ENCODE data around the gene BTN3A1.
"Not testable (repeated sequence)": the region's sequence is repeated elsewhere in the genome, so short reads cannot be mapped to it uniquely, and the experiment has no call there.

The BTN3A1 gene

GRCh38 chr6:26377719-26378118 lies 24.4 kb upstream of the BTN3A1 start:
- no peak for DNase-seq
- intact Hi-C loops (cut with DNase I): no loop called here

GRCh38 chr6:26378143-26378542 lies 23.9 kb upstream of the BTN3A1 start:
- intact Hi-C loops (cut with DNase I); DNase-seq: not testable (repeated sequence)

- DNase-seq: no peak
- intact Hi-C loops (cut with DNase I): no loop called here
These were observed 22.8 kb upstream of the BTN3A1 start for GRCh38 chr6:26379292-26379691.

- DNase-seq: no peak
- intact Hi-C loops (cut with DNase I): no loop called here
These were observed 22.3 kb upstream of the BTN3A1 start for GRCh38 chr6:26379740-26380139.

GRCh38 chr6:26380256-26380655 lies 21.8 kb upstream of the BTN3A1 start:
- DNase-seq: no peak
- intact Hi-C loops (cut with DNase I): no loop called here

- no peak for DNase-seq
- intact Hi-C loops (cut with DNase I): no loop called here
These were observed 20.0 kb upstream of the BTN3A1 start for GRCh38 chr6:26382121-26382520.

GRCh38 chr6:26383624-26384417 lies 18.3 kb upstream of the BTN3A1 start:
- intact Hi-C loops (cut with DNase I): no loop called here
- DNase-seq: peak in 39 of 42 donors; percentile 21 to 82 (median 49)

GRCh38 chr6:26385734-26386125 lies 16.3 kb upstream of the BTN3A1 start:
- DNase-seq: no peak
- intact Hi-C loops (cut with DNase I): no loop called here

- intact Hi-C loops (cut with DNase I): no loop called here
- DNase-seq: no peak
These were observed 14.5 kb upstream of the BTN3A1 start for GRCh38 chr6:26387565-26387964.

- intact Hi-C loops (cut with DNase I): no loop called here
- no peak for DNase-seq
These were observed 14.1 kb upstream of the BTN3A1 start for GRCh38 chr6:26388014-26388413.

GRCh38 chr6:26388441-26388840 lies 13.6 kb upstream of the BTN3A1 start:
- no peak for DNase-seq
- intact Hi-C loops (cut with DNase I): no loop called here

GRCh38 chr6:26389349-26389894 lies 12.7 kb upstream of the BTN3A1 start:
- DNase-seq: no peak
- intact Hi-C loops (cut with DNase I): no loop called here

GRCh38 chr6:26390531-26390930 lies 11.5 kb upstream of the BTN3A1 start:
- DNase-seq: no peak
- intact Hi-C loops (cut with DNase I): no loop called here

- intact Hi-C loops (cut with DNase I): no loop called here
- no peak for DNase-seq
These were observed 9.0 kb upstream of the BTN3A1 start for GRCh38 chr6:26392932-26393636.

- peak in 5 of 42 donors; percentile 7 to 31 (median 21) for DNase-seq
- intact Hi-C loops (cut with DNase I): no loop called here
These were observed 7.8 kb upstream of the BTN3A1 start for GRCh38 chr6:26394289-26394688.

- intact Hi-C loops (cut with DNase I): no loop called here
- no peak for DNase-seq
These were observed 3.5 kb upstream of the BTN3A1 start for GRCh38 chr6:26398555-26398954.

- no peak for DNase-seq
- intact Hi-C loops (cut with DNase I): no loop called here
These were observed 1.4 kb upstream of the BTN3A1 start for GRCh38 chr6:26400626-26401025.

GRCh38 chr6:26401389-26401986 lies 587 bp upstream of the BTN3A1 start:
- peak in 3 of 42 donors; percentile 10 to 45 (median 38) for DNase-seq
- intact Hi-C loops (cut with DNase I): no loop called here

- intact Hi-C loops (cut with DNase I): no loop called here
- DNase-seq: no peak
These were observed 1.8 kb downstream of the BTN3A1 start for GRCh38 chr6:26403893-26404292.

- DNase-seq: no peak
- intact Hi-C loops (cut with DNase I): no loop called here
These were observed 2.5 kb downstream of the BTN3A1 start for GRCh38 chr6:26404546-26404945.
